NAMALWA (cell line): ENCODE data around the gene PNKP.

Experiments used
- DNase-seq: peaks from one replicate; pipeline ENCODE4 v3.0.0-alpha.2; 2015; ENCODE audit warnings: low spot score

The PNKP gene

DNA sequence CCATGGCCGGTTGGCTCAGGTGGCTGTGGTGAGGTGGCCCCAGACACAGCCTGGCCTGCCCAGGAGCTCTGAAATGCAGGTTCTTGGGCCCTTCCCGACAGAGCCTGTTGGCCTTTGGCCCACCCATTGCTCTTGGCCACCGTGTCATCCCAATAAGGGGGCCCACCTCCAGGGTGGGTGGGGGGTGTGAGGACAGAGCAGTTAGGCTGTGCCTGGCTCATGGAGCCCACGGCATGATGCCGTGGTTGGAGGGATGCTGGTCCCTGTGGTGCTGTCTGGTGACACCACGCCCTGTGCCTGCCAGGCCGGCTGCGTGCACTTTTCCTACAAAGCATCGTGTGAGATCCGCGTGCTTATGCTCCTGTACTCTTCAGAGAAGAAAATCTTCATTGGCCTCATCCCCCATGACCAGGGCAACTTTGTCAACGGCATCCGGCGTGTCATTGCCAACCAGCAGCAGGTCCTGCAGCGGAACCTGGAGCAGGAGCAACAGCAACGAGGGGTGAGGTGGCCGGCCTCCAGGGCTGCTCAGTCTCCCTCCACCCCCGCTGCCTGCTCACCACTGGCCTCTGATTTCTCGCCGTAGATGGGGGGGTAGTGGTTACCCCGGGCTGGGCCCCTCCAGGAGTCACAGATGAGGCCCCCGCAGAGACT lies 7.6 kb downstream of the PNKP start:
- peak; percentile 11 for DNase-seq

DNA sequence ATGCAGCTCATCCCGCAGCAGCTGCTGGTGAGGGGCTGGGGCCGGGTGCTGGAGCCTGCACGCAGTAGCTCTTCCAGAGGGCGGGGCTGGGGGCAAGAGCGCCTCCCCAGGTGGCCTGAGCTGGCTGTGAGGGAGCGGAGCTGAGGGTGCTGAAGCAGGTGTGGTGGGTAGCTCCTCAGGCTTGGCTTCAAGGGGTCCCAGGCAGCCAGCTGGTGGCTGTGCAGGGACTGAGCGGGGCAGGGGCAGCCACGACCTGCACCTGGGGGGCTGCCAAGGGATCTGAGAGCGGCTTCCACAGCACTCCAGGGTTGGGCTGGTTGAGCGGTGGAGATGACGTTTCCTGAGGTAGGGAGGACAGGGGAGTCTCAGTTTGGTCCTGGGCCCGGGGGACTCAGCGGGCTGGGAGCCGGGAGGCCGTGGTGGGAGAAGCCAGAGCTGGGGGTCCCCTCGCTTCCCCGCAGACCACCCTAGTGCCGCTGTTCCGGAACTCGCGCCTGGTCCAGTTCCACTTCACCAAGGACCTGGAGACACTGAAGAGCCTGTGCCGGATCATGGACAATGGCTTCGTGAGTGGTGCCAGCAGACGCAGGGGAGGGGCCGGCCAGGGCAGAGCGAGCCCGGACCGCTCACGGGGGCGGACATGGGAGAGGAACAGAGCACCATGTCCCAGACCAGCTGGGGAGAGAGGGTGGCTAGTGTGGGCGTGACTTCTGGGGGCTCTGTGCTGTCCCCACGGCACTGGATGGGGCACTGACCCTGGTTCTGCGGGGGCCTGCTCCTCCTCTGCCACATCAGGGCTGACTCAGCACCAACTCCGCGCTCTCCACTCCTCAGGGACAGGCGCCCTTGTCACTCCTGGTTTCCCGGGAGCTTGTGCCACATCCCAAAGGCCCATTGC lies 9.0 kb downstream of the PNKP start:
- peak; percentile 45 for DNase-seq

DNA sequence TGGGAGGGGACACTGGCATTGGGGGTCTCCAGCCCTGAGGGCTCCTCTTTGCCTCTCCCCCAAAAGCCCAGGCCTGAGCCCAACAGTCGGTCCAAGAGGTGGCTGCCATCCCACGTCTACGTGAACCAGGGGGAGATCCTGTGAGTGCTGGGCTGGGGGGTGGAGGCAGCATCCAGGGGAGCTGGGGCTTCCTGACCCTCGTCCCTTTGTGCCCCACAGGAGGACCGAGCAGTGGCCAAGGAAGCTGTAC lies 9.6 kb downstream of the PNKP start:
- DNase-seq = no peak

DNA sequence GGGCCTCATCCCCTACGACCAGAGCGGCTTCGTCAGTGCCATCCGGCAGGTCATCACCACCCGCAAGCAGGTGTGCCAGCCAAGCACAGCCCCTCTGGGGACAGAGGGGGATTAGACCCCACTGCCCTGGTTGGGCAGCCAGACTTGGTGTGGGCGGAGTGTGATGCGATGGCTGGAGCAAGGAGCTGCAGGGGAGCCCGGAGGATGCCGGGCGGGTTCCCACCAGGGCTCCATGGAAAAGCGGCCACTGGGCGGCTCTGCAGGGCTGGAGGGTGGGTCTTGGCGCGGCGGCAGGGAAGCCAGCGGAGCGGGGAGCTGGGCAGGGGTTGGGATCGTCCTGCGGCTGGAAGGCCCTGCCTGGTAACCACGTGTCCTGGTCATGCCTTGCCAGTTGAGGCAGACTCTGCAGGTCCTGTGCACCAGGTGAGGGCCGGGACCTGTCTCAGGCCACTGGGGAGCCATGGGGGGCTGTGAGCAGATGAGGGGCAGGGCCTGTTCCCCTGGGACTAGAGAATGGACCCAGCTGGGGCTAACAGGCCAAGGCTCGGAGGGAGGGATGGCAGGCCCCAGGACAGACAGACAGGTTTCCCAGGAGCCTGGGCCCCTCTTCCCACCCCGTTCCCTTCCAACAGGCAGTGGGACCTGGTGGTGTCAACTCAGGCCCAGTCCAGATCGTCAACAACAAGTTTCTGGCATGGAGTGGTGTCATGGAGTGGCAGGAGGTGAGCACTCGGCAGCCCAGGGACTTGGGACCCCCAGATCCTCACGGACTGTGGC lies 10.1 kb downstream of the PNKP start:
- DNase-seq = no peak

DNA sequence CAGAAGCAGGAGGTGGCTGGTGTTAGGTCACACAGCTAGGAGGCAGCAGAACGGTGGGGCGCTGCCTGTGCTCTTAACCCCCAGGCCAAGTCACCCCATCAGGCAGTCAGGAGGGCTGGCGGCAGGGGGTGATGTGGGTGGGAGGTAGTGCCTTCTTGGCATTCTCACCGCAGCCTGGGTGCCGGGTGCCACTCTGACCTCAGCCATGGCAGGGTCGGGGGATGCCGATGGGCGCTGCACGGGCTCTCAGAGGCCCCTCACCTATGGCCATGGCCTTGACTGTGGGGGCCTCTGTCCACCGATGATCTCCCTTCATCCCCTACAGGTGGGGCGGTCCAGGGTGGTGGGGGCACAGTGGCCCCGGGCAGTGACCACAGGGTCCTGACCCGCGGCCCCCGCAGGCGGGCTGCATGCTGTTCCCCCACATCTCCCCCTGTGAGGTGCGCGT lies 10.8 kb downstream of the PNKP start:
- DNase-seq = no peak

DNA sequence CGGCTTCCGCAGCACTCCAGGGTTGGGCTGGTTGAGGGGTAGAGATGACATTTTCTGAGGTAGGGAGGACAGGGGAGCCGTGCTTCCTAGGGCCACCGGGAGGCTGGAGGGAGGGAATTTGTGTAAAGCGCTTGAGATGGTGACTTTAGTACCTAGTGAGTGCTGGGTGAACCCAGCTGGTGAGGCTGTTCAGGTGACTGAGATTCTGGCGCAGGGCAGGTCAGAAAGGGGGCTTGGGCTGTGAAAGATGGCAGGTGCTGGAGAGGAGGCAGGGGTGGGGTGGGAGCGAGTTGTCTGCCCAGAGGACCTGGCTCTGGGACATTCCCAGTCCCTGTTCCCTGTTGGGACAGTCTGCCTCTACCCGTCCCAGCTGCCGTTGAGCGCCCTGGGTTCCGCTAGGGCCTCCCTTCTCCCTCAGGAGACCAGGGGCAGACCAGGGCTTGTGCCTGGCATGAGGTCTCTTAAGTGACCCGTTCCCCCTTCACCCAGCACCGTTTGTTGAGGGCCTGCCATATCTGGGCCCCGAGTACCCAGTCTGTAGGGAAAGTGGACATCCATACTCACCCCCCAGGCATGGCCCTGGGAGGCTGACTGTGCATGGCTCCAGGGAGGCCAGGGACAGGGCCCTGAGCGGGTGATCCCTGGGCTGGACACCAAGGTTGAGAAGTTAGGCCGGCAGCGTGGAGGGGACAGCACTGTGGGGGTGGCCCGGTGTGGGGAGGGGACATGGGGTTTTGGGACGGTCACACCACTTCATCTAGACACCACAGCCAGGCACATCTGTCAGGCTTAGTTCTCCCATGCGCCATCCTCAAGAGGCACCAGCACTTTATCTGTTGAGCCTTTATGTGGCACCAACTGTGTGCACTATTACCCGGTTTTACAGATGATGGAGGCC lies 11.5 kb downstream of the PNKP start:
- peak; percentile 14 for DNase-seq

DNA sequence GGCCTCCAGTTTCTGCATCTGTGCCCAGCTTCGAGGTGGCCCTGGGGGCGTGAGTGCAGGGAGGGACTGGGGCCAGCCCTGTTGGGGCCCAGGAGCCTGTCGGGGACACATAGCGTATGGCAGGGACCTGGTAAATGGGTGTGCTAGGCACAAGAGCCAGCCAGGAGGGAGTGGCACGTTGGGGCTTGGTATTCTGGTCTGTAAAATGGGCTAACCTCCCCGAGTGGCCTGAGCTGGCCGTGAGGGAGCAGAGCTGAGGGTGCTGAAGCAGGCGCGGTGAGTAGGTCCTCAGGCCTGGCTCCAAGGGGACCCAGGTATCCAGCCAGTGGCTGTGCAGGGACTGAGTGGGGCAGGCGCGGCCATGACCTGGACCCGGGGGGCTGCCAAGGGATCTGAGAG lies 12.1 kb downstream of the PNKP start:
- no peak for DNase-seq

DNA sequence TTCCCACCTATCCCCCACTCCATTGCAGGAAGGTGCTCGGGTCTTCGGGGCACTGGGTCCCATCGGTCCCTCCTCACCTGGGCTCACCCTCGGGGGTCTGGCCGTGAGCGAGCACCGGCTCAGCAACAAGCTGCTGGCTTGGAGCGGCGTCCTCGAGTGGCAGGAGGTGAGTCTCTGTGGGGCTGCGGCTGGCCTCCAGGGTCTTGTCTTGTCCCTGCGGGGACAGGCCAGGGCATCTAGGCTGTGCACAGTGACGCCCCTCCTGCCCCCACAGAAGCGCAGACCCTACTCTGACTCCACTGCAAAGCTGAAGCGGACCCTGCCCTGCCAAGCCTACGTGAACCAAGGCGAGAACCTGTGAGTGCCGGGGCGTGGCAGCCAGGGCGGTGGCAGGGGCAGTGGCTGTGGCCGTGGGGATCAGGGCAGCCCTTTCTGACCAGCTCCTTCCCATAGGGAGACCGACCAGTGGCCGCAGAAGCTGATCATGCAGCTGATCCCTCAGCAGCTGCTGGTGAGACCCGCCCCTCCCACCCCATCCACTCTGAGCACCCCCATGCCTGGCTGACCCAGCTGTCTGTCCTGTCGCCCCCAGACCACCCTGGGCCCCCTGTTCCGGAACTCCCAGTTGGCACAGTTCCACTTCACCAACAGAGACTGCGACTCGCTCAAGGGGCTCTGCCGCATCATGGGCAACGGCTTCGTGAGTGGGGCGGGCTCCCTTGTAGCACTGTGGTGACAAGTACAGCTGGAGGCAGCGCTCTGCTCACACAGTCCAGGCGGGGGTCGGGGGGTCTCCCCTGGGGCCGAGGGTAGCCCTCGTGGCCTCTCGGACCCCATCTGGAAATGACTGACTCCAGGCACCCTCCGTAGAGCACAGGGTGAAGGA lies 12.8 kb downstream of the PNKP start:
- no peak for DNase-seq

DNA sequence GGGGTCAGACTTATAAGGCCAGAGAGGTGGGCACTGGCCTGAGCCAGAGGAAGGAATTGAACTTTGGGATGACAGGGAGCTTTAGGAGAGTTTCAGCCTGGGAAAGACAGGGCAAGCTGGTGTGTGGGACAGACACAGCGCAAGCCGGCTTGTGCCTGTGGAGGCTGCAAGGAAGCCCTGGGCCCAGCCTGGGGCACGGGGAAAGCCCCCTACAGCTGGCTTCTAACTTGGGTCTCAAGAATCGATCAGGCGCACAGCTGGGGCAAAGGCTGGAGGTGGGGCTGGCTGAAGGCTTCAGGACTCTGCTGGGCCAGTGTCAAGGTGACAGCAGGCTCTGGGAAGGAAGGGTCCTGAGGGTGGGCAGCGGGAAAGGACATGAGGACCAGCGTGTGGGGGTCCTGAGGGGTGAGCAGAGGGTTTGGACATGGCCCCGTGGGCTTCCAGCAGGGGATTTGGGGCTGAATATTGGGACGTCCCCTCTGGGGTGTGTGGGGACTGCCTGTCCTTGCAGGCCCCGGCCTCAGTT lies 13.5 kb downstream of the PNKP start:
- DNase-seq = peak; percentile 34

DNA sequence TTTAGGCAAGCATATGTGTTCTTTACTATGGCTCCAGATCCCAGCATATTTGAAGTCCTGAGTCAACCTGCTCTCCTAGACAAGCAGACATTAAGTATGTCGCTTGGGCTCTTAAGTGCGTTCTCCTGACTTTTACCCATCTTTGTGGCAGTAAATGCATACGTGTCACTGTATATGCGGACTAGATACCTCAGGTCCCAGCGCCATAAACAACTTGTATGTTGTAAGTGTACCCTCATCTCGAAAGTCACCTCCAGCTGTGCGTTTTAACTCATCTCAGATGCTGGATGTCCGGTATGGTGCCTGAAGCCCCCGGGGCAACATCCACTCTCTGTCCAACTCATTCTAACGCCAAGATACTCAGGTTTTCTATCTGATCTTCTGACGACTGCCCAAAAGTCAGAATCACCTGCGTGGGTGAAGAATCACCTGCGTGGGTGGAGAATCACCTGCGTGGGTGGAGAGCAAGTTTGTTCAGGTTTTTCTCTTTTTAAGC lies 14.7 kb downstream of the PNKP start:
- DNase-seq = peak; percentile 19

DNA sequence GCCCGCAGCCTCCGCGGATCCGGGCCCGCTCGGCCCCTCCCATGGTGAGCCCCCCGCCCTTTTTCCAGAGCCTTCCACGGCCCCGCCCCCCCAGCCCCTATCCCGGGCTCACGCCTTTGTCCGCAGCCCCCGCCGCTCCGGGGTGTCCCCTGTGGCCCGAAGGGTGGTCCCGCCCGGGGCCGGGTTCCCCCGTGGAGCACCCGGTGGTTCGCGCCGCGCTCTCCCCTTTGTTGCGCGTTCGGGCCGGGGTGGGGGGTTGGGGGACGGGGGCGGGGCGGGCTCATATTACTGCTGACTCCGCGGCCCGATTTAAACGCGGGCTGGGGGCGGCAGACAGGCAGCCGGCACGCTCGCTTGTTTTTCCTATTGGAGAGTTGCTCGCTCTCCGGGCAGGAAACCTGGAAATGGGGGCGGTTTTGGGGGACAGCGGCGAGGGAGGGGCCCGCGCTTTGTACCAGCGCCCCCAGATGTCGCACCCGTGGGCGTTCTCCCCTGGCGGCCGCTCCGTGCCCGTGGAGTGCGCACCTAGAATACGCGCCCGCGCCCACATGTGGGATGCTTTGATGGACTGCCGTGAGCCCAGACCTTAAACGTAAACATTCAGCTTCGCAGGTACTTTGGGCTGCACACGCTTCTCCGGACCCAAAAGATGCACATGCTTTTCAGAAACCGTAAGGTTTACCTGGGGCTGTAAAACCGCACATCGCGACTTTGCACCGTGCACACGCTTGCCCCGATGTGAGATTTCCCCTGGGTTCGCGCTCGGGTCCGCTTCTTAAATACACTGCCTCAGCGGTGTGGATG lies 15.7 kb downstream of the PNKP start:
- peak; percentile 55 for DNase-seq

DNA sequence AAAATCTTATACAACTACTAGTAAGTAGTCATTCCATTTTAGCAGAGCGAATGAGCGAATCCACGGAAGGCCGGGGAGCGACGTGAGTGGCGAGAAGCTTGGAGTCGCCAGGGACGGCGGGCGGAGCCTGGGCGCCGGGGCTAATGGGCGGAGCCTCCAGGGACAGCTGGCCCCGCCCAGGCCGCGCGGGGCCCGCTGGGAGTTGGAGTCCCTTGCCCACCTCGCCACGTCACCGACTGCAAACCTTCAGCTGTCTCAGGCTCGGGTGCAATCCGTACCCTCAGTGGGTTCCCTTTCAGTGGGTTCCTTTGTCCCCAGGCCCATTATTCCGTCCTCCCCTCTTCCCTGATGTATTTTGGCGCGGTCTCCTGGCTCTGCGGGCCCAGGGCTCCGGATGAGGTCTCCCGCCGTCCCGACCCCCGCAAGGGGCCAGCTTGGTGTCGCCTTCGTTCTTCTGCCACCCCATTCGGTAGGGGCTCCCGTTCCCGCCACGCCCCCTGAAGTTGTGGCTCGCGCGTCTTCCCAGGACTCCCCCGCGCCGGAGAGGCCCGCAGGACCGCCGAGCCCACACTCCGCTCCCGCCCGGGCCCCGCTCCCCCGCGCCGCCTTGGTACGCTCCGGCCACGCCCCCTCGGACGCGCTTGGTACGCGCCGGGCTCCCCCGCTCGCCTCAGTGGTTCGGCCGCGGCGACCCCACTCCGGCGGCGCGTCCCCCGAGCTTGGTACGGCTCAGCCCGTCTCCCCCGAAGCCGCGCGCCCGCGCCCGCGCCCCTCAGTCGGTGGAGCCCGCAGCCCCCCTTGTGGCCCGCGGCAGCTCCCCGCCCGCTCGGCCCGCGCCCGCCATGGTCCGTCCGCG lies 16.7 kb downstream of the PNKP start, which contains the start of gene PTOV1:
Gene PTOV1 (plus strand): TSS at position 673 of the 856 bp plus-strand sequence.
- peak; percentile 95 for DNase-seq

DNA sequence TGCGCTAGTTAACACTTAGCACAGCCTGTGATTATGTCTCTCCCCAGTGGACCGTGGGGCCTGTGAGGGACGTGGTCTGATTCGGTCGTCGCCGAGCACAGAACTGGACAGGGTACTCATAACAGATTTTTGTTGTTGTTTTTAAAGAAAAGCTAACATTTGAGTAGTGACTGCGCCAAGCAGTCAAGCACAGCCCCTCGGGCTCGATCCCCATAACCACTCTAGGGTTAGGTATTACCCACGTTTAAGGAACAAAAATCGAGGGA lies 17.2 kb downstream of the PNKP start:
- DNase-seq = no peak

DNA sequence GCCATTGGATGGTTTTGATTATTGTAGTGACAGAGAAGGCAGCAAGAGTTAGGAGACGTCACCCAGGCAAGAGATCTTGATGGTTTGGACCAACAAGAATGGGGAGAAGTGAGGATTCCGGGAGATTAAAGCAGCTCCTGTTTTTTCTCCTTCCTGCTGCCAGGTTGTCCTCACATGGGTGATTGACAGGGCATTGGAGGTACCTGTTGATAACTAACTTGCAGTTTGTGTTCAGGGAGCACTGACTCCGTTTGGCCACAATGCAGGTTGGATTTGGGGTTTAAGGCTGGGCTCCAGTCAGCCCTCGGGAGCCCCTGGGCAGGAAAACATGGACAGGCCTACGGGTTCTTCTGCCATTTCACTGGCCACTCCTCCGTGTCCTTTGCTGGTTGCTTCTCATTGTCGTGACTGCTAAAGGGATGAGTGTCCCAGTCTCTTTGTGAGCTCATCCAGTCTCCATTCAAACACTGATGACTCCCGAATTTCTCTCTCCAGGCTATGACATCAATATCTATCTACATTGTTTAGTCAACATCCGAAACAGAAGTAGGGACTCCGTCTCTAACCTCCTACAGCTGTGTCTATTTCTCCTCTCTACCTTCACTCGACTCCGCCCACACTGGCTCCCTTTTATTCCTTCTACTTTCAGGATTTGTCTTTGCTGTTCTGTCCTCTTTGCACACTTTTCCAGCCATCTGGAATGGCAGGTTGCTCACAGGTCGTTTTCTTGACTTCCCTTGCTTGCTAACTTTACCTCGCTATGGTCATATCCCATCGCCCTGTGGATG lies 17.7 kb downstream of the PNKP start:
- DNase-seq = peak; percentile 10

DNA sequence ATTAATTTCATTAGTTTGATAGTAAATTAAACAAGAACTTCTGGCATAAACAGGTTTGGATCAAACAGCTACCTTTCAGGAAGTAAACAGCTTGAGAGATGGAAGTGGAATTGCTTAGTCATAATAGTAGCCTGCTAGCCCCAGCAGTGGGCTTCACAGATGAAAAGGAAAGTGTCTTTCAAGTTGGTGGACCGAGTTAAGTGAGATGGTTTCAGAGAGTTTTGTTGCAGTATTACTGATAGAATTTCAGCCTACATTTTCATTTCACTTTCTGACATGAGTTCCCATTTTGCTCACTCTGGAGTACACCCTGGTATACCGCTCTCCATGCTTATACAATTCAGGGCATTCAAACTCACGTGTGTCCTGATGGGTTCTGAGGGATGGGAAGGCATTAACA lies 18.4 kb downstream of the PNKP start:
- peak; percentile 13 for DNase-seq

DNA sequence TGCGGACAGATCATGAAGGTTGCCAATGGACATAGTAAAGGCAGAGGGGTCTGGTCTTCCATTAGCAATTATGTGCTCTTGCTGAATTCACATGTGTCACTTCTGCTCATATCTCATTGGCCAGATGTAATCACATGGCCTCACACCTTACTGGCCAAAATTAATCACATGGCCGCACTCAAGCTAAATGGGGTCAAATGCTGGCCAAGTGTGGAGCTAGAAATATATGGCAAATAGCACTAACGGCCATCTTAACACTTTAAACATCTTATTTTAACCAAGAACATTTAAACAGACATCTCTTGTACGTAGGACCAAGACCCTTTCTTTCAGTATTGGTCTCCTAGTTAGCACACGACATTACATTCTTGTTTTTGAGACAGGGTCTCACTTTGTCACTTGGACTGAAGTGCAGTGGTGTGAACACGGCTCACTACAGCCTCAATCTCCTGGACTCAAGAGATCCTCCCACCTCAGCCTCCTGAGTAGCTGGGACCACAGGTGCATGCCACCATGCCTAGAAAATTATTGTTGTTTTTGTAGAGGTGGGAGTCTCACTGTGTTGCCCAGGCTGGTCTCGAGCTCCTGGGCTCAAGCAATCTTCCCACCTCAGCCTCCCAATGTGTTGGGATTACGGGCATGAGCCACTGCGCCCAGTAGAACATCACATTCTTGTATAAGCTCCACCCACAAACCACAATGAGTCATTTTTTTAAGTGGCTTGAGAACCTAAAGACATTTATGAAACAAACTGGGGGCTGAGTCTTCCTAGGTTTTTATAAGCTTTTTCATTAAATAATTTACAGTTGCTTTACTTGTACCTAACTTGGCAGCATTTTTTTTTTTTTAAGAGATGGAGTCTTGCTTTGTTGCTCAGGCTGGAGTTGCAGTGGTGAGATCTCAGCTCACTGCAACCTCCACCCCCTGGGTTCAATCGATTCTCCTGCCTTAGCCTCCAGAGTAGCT lies 19.4 kb downstream of the PNKP start:
- DNase-seq = peak; percentile 37

DNA sequence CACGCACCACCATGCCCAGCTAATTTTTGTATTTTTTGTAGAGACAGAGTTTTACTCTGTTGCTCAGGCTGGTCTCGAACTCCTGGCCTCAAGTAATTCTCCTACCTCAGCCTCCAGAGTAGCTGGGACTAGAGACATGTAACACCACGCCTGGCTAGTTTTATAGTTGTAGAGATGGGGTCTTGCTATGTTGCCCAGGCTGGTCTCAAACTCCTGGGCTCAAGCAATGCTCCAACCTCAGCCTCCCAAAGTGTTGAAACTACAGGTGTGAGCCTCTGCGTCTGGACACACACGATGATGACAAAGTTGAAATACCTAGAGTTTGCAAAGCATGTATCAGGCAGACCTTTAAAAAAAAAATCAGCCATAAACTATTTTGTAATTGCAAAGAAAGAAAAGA lies 21.0 kb downstream of the PNKP start:
- no peak for DNase-seq
